HFFc6 (cell line): ENCODE results near the gene SEC22C. TPM values are rescaled to one million over a fixed set of nuclear protein-coding genes. Genes with fewer than 3 reads are reported as not detected.
"Not testable (repeated sequence)": the region's sequence is repeated elsewhere in the genome, so short reads cannot be mapped to it uniquely, and the experiment has no call there.

ENCODE experiments used
- DNase-seq: peaks from one replicate; pipeline ENCODE4 v3.0.0-alpha.2; 2018
- H3K27ac Mint-ChIP-seq: 2 replicates; pipeline ENCODE4 v1.8.0; 2020; ENCODE audit warnings: mild to moderate bottlenecking, mixed read lengths
- H3K27me3 Mint-ChIP-seq: 2 replicates; pipeline ENCODE4 v1.8.0; 2021; ENCODE audit warnings: mild to moderate bottlenecking, moderate library complexity, mixed read lengths; ENCODE audit not compliant: insufficient read depth
- H3K36me3 Mint-ChIP-seq: 2 replicates; pipeline ENCODE4 v1.8.0; 2021; ENCODE audit warnings: low read depth, mixed read lengths
- H3K4me1 Mint-ChIP-seq: 2 replicates; pipeline ENCODE4 v1.8.0; 2020; ENCODE audit warnings: low read depth, mixed read lengths
- H3K4me3 Mint-ChIP-seq: 2 replicates; pipeline ENCODE4 v1.8.0; 2020; ENCODE audit warnings: mild to moderate bottlenecking, moderate library complexity, mixed read lengths
- H3K9me3 Mint-ChIP-seq: 2 replicates; pipeline ENCODE4 v1.8.0; 2020; ENCODE audit warnings: mild to moderate bottlenecking, mixed read lengths
- total RNA-seq, 6 experiments: library from RNA; stranded (reverse); fragmentation: NEBNext Ultra II Directional; extraction: Animal tissue kit (Norgen Biotek cat#: 25700); gene quantifications; 2 replicates in 1 of 6; 3 replicates in 5 of 6; pipeline ENCODE4 v1.2.3, GENCODE V29; 2021
- TF ChIP-seq, protein P1 (sequence below): fragments of 200-600 bp; sonication (generic); IDR thresholded peaks from 2 replicates; pipeline ENCODE4 v1.5.0; 2021; ENCODE audit warnings: antibody characterized with exemption, mild to moderate bottlenecking

SEC22C gene
- total RNA-seq, 6 experiments from 2014 or later, result 40.7 to 51.2 (median 48.6) TPM

DNA sequence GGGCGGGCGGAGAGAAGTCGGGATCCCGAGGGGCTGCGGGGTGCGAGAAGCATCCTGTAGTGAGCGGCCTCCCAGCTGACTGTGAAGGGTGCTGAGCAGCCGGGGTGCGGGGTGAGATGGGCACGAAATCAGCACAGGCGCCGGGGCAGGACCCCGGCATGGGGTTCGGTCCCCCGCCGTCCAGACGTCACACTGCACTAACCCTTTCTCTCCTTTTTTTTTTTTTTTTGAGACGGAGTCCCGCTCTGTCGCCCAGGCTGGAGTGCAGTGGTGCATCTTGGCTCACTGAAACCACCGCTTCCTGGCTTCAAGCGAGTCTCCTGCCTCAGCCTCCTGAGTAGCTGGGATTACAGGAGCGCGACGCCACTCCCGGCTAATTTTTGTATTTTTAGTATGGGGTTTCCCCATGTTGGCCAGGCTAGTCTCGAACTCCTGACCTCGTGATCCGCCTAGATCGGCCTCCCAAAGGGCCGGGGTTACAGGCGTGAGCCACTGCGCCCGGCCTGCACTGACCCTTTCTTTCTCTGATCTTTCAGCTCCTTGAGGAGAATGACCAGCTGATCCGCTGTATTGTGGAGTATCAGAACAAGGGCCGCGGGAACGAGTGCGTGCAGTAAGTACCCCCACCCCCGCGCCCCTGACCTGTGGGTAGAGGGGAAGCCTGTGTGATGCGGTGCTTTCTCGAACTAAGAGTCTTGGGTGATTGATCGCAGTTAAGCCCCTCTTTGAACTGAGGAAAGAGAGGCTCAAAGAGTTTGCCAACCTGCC, 9.4 kb upstream of the SEC22C start:
- DNase-seq, result no peak
- H3K9me3 Mint-ChIP-seq, result no peaks in the 10 kb centered on the region
- H3K27ac Mint-ChIP-seq, result peak overlapping the region; percentile 90
- H3K4me1 Mint-ChIP-seq, result peaks cover 33% of the 10 kb centered on the region
- no peaks in the 10 kb centered on the region; the same call in none of the 2 replicates for H3K27me3 Mint-ChIP-seq
- TF ChIP-seq, protein P1, sequence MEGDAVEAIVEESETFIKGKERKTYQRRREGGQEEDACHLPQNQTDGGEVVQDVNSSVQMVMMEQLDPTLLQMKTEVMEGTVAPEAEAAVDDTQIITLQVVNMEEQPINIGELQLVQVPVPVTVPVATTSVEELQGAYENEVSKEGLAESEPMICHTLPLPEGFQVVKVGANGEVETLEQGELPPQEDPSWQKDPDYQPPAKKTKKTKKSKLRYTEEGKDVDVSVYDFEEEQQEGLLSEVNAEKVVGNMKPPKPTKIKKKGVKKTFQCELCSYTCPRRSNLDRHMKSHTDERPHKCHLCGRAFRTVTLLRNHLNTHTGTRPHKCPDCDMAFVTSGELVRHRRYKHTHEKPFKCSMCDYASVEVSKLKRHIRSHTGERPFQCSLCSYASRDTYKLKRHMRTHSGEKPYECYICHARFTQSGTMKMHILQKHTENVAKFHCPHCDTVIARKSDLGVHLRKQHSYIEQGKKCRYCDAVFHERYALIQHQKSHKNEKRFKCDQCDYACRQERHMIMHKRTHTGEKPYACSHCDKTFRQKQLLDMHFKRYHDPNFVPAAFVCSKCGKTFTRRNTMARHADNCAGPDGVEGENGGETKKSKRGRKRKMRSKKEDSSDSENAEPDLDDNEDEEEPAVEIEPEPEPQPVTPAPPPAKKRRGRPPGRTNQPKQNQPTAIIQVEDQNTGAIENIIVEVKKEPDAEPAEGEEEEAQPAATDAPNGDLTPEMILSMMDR, result no peak; the same call in 1 of the 2 replicates
- peak overlapping the region; percentile 95 for H3K4me3 Mint-ChIP-seq
- peaks cover 12% of the 10 kb centered on the region; the same call in 1 of the 2 replicates for H3K36me3 Mint-ChIP-seq

DNA sequence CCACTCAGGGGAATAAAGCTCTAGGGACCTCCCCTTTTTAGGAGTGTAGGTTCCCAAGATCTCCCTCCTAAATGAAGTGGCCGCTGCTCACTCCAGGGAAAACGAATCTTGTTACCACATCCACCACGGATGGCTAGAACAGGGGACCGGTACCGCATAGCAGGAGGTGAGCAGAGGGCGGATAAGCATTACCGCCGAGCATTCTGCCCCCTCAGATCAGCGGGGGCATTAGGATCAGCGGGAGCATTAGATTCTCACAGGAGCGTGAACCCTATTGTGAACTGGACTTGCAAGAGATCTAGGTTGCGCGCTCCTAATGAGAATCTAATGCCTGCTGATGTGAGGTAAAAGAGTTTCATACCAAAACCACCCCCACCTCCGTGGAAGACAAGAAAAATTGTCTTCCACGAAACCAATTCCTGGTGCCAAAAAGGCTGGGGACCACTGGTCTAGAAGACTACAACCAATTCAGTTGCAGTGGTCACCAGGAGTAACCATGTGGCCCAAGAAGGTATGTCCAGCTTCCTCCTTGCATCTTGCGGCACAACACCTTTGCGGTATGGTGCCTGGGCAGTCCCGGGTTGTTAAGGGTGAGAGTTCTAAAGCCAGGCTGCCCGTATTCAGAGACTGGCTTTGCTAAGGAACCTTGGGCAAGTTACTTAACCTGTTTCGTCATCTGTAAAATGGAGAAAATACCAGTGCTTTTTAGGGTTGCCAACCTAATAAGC, 7.8 kb upstream of the SEC22C start:
- Mint-ChIP-seq H3K4me3 (peak overlapping the region; percentile 95), H3K27me3 (no peaks in the 10 kb centered on the region; the same call in none of the 2 replicates), H3K4me1 (peaks cover 33% of the 10 kb centered on the region), H3K9me3 (no peaks in the 10 kb centered on the region), H3K36me3 (peaks cover 12% of the 10 kb centered on the region; the same call in 1 of the 2 replicates), H3K27ac (no peak overlapping the region)
- TF ChIP-seq, protein P1, result no peak
- no peak for DNase-seq

DNA sequence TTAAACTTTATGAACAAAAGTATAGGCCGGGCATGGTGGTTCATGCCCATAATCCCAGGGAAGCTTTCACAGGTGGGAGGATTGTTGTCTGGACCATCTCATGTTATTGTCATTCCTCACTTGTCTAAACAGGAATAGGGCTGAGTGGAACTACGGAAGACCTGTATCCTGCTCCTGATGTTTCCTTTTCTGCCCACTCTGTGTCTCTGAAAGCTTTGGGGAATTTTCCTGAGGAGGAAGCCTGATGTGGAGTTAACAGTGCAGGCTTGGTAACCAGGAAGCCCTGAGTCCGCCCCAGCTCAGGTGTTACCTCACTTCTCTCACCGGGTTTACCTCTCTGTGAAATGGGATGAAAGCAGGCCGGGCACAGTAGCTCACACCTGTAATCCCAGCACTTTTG, 6.9 kb upstream of the SEC22C start:
- Mint-ChIP-seq H3K27ac (no peak overlapping the region), H3K27me3 (no peaks in the 10 kb centered on the region; the same call in none of the 2 replicates), H3K36me3 (peaks cover 3% of the 10 kb centered on the region; the same call in 1 of the 2 replicates), H3K4me3 (no peak overlapping the region), H3K4me1 (peaks cover 26% of the 10 kb centered on the region), H3K9me3 (no peaks in the 10 kb centered on the region)
- TF ChIP-seq, protein P1, result no peak
- no peak for DNase-seq

- TF ChIP-seq, protein P1, result no peak
- peaks cover 33% of the 10 kb centered on the region for H3K4me1 Mint-ChIP-seq
- no peak for DNase-seq
- no peaks in the 10 kb centered on the region; the same call in 1 of the 2 replicates for H3K27me3 Mint-ChIP-seq
- peaks cover 7% of the 10 kb centered on the region for H3K36me3 Mint-ChIP-seq
- H3K27ac Mint-ChIP-seq, result peak overlapping the region; percentile 92
- peak overlapping the region; percentile 91 for H3K4me3 Mint-ChIP-seq
- H3K9me3 Mint-ChIP-seq, result no peaks in the 10 kb centered on the region
Observed at GRCh38 chr3:42582474-42583070, 805 bp upstream of the SEC22C start.

GRCh38 chr3:42581400-42581708, 413 bp downstream of the SEC22C start:
- peak overlapping the region; percentile 71 for H3K27ac Mint-ChIP-seq
- DNase-seq, result no peak
- peaks cover 33% of the 10 kb centered on the region for H3K4me1 Mint-ChIP-seq
- TF ChIP-seq, protein P1, result no peak
- H3K9me3 Mint-ChIP-seq, result no peaks in the 10 kb centered on the region
- H3K27me3 Mint-ChIP-seq, result no peaks in the 10 kb centered on the region; the same call in 1 of the 2 replicates
- H3K4me3 Mint-ChIP-seq, result peak overlapping the region; percentile 91
- H3K36me3 Mint-ChIP-seq, result peaks cover 16% of the 10 kb centered on the region

GRCh38 chr3:42579346-42579745, 2.4 kb downstream of the SEC22C start:
- Mint-ChIP-seq H3K36me3 (peaks cover 35% of the 10 kb centered on the region), H3K4me1 (peaks cover 33% of the 10 kb centered on the region)
- H3K27me3 Mint-ChIP-seq, H3K27ac Mint-ChIP-seq, H3K9me3 Mint-ChIP-seq, DNase-seq, H3K4me3 Mint-ChIP-seq: not testable (repeated sequence)
